Activated CD4-positive, alpha-beta T cell treated with anti-CD3 and anti-CD28 coated beads, Interleukin-10, Interleukin-2, amounts not matched to agents 100 ng/mL and 50 ng/mL, durations not matched to agents 16 hours and 8 hours (primary cell): ENCODE measurements around the gene ECI1.
A peak's percentile ranks its signal among the peaks of the same experiment; 100 is the strongest.
"Not testable (repeated sequence)": the region's sequence is repeated elsewhere in the genome, so short reads cannot be mapped to it uniquely, and the experiment has no call there.

Source experiments
- DNase-seq: peaks from one replicate; pipeline ENCODE4 v3.0.0-alpha.2; 2020

Gene ECI1

DNA sequence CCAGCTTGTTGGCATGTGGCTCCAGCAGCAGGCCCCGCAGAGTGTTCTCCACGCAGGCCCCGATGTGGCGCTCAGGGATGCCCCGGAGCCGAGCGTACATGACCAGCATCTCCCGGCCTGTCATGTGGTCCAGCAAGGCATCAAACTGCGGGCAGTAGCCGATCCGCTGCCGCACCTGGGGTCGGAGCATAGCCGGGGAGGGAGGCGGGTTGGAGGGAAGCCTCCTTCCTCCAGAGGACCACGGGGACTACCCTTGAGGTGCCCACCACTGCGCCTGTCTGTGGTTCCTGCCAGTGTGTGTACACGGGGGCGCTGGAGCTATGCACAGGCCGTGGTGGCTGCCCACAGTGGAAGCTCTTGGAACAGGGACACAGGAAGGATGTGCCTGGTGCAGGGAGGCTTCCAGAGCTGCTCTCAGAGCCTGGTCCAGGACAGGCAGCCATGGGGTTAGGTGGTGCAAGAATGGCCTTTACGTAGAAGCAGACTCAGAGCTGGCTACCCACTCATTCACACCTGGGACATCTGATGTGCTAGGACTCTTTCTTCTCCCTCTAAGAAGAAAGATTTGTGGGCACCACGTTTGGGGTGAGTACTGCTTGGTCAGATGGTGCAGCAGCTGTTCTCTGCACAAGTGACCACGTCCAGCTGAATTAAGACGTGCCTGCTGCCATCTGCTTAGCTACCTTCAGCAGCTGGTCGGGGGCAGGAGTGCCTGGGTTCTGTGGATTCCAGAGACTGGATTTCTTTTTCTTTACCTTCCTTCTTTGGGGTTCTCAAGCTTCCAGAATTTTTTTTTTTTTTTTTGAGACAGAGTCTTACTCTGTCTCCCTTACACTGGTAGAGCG lies 27.8 kb upstream of the ECI1 start:
- no peak for DNase-seq

DNA sequence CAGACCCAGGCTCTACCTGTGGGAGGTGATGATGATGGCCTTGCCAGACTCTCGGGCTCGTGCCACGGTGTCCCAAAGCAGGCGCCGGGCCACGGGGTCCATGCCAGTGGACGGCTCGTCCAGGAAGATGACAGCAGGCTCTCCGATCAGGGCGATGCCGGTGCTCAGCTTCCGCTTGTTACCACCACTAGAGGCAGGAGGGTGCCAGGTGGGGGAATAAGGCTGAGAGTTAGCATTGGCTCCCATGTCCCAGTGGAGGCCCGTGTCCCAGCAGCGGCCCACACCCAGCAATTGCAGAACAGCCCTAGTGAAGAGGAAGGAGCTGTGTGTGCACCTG lies 26.9 kb upstream of the ECI1 start:
- DNase-seq = no peak

DNA sequence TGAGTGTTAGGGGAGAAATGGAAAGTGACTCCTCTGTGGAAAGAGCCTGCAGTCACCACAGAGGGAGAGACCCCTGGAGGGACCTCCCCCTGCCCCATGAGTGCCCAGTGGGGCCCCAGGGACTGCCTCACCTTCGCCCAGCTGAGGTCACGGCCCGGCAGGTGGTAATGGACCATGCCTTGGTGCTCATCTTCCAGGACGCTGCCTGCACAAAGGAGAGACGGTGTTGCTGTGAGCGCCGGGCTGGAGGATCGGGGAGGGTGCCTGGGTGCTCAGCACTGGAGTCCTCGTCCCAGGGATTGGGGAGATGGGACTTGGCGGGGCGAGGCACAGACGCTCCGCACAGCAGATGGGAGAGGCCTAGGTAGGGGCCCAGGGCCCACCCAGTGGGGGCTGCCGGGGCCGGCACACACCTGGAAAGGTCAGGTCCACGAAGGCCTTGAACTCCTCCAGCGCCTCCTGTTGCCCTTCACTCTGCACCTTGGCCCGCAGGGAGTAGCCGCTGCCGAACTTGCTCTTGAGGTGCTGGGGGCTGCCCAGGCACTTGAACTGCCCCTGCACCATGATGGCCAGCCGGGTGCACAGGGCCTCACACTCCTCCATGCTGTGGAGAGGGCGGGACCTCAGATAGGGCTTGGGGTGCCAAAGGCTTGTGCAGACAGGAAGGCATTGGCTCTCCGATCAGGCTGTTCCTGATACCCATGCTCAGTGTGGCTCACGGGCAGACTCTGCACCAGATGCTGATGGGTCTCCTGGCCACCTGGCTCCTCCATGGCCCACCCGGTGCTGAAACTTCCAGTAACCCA lies 26.3 kb upstream of the ECI1 start:
- no peak for DNase-seq

DNA sequence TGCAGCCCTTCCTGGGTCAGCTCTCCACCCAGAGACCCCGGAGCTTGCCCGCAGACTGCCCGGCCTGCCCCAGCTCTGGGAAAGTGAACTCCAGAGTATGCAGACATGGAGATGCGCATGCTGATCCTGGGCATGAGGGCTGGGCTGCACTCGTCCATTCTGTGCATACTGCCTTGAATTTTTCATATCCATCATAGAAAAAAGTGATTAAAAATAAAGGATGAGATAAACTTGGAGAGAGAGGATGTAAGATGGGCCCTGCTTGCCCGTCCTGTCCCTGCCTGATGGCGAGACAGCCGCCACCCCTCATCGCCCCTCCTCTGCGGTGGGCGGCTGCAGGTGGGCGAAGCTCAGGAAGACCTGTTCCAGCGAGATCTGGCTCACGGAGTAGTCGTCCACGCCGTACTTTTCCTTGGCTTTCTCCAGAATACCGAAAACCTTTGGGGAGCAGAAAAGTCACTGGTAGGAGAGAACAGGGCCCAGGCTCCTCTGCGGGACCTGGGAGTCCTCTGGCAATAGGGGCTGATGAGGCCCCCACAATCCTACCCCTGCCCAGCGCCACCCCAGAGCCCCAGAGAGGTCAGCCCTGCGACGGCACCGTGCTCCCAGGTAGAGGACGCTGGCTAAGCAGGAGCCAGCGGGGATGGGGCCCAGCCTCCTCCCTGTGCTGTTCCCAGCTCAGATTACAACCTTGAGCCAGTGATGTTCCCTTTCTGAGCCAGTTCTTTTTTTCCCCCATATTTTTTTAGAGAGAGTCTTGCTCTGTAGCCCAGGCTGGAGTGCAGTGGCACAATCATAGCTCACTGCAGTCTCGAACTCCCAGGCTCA lies 25.2 kb upstream of the ECI1 start:
- DNase-seq = no peak

DNA sequence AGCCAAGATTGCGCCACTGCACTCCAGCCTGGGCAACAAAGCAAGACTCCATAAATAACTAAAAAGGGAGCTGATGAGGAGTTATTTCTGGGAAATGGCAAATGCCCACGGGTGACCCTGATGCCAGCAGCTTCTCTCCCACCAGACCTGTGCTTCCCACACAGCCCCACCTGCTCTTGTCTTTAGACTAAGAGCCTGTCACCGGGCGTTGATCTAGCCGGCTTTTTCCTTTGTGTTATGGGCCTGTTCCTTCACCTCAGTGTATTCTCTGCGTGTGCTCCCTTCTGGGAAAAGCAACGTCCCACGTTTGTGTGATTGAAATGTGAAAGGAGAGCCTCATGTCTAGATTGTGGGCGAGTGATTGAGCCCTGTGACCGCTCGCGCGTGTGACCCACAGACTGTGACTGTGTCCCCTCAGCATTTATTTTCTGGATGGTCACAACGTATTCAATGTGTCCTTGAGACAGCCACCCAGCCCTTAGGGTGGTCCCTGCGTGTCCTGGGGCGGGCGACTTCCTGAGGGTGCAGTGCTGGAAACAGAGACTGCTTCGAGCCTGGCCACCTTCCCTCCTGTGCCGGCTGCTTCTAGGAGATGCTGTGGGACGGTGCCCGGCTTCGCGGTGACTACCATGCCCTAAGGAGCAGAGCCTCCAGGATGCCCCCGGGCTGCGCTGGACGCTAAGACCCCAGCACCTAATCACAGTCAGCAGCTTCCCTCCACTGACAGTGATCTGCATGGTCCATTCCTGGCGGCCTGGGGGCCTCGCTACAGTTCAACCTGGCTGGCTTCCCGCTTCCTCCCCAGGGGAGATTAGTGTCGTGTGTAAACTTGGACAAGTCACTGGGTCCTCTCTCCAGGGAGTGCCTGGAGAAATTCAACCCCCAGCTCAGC lies 24.3 kb upstream of the ECI1 start:
- DNase-seq = no peak

DNA sequence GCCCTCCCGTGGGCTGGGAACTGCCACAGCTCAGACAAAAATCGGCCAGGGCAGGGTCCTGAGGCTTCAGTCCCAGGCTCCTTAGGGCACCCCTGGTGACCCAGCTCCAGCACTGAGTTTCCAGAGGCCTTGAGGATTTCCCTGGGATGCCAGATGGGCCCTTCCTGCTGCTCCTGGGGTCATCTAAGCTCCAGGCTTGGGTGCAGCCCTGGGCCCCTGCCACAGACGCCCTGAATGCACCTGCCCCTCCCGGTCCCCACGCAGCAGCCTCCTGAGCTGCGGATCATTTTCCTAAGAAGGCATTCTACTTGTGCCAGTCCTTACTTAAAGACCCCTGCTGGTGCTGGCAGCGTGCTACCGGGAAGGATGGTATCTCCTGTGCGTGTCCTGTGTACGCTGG lies 22.5 kb upstream of the ECI1 start:
- no peak for DNase-seq

DNA sequence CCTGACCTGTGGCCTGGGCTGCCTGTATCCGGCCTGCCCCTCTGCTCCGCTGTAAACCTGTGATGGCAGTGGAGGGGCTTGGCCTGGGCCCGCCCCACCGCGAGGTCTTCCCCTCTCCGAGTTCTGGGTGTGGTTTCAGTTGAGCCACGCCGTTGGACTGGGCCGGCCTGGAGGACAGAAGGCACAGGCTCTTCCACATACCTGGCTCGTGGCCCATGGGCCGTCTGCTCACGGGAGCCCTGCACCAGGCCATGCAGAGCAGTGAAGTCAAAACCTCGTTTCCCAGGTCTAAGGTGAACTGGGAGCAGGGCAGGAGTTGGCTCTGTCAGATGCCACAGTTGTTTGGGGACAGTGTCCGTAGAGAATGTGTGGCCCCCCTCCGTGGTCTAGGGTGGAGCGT lies 22.1 kb upstream of the ECI1 start:
- DNase-seq = no peak

DNA sequence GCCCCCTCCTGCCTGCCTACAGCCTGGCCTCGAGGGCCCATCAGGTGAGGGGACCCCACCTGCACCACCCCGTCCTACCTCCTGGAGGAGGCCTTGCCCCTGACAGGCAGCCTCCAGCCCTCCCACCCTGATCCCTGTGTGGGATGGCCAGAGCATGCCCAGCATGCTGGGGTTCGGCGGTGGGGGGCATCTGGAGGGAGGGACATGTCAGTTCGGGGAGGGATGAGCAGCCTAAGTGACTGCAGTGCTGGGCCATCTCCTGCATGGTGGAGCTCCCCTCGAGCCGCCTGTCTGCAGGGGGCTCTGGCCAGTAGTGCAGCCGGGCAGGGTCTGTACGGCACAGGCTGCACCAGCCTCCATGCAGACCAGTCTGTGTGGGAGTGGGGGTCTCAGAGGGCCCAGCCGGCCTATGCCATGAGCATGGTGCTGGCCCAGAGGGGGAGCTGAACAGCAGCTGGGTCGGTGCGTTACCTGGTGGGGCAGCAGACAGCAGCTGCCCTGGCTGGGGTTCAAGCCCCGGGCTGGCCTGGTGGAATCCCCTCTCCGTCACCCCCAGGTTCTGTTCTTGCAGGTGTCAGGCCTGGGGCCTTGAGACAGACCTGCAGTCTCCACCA lies 20.6 kb upstream of the ECI1 start:
- DNase-seq = no peak

DNA sequence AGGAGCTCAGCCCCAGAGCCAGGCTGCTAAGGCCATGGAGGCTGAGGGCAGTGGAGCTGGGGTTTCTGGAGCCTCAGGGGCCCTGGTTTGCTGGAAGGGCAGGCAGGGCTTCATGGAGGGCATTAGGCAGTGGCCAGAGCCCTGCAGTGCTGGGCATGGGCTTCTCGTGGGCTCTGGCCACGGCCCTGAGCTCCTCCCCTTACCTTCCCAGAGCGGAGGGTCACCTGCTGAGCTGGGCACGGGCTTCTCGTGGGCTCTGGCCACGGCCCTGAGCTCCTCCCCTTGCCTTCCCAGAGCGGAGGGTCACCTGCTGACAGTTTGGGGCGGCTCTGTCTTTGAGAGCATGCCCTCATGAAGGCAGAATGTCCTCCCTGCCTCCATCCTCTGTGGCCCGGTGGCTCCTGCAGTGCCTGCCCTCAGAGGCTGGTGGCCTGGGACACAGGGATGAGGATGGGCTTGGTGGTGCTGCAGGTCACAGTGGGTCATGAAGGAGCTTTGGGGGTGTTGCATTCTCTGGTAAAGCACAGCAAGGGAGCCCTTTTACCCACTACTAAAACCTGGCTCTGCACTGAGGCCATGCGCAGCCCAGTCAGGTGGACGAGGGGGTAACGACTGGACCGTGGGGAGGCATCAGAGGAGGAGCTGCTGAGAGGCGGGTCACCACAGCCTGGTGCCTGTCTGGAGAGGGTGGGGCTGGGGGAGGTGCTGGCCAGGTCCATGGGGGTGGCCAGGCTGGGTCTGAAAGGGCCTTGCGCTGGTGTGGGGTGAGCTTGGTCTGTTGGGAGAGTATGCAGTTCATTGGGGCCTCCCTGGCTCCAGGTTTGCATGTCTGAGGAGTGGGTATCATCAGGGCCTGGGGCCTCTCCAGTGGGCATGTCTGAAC lies 19.4 kb upstream of the ECI1 start:
- DNase-seq = no peak

DNA sequence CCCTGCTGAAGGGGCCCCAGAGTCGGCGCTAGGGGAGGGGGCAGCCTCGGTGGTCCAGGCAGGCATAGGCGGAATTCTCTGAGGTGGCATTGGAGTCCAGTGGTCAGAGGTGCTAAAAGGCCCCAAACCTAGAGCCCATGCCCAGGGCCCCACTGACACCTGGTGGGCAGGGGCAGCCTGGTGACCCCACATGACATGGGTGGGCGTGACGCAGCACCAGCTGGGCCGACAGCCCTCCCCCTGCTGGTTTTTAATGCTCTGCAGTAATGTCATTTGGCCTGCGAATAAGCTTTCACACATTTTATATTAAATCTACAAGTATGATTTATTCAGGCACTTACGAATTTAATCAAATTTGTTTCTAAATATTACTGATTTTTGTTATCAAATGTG lies 18.7 kb upstream of the ECI1 start:
- no peak for DNase-seq

DNA sequence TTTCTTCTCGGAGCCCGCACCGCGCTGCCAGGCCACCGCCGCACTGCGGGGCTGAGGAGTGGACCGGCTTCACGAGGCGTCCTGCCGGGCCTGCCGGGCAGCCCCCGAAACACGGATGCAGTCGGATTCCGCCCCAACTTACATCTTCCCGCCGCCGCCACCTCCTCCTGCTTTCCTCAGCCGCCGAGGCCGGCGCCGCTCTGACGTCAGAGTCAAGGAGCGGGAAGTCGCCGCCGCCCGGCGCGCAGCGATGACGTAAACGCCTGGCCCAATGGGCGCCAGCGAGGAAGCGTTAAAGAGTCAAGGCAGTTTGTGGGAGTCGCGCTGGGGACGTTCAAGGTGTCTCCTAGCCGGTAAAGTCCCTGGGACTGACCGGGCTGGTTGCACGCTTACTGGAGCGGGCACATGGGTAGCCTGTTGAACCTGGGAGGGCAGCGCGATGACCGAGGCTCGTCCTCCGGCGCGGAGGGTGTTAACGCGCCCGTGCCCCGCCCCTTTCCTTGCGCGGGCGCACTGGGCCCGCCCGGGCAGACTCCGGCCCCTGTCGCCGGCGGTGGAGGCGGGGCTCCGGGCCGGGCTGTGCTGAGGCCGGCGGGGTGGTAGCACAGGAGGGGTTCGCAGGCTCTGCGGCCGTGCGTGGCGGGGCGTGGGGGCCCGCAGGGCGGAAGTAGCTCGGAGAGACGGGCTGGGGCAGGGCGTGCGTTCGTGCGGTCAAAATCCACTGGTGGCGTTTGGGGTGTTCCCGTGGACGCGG lies 16.7 kb upstream of the ECI1 start, which contains the start of gene RNPS1:
TSS of gene RNPS1 (minus strand) at position 214 of the 754 bp plus-strand sequence. CDS start 3,483 bp downstream, outside the sequence.
- peak; percentile 96 for DNase-seq

DNA sequence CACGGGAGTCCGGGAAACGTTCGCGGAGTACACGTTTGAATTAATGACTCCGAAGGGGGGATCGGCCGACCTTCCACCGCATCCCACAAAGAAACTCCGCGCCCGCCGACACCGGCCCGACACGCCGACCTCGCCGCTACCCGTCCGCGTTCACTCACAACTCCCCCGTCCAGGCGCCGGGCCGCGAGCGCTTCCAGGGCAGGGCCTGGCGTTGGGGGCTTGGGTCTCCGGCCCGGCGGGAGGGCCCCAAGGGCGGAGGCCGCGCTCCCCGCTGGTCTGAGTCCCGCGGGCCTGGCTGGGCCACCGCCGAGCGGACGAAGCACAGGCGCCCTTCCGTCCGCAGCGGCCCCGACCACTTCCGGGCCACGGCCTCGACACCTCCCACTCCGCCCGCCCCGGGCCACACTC lies 16.1 kb upstream of the ECI1 start:
- DNase-seq = not testable (repeated sequence)

DNA sequence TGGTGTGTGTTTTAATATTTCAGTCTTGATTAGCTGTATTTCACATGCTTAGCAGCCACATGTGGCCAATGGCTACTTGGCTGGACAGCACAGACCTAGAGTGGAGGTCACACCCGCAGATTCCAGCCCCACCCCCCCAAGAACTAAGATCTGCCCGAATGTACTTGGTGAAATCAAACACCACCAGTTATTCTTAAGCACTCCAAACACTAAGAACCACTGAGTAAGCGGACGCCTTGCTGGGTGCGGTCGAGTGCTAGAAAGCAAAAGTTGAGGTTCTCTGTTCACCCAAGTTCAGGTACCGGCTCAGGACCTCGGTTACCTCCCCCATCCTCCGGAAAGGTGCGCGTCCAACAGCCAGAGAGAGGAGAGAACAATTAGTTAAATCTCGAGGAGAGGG lies 15.5 kb upstream of the ECI1 start:
- peak; percentile 23 for DNase-seq

DNA sequence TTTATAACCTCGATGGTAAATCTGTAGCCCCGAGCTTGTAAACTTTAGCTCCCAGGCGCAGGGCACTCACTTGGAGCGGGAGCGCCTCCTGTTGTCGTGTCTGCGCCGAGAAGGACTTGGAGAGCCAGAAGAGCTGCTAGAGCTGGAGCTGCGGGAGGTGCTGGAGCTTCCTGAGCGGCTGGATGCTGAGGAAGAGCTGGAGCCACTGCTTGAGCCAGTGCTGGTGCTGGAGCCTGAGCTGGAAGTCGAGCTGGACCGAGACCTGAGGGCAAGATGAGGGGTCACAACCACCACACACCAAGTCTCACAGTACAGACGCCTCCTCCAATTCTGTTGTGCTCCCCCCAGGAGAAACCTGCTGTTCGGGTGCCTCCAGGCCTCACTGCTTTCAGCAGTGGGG lies 11.6 kb upstream of the ECI1 start:
- not testable (repeated sequence) for DNase-seq

DNA sequence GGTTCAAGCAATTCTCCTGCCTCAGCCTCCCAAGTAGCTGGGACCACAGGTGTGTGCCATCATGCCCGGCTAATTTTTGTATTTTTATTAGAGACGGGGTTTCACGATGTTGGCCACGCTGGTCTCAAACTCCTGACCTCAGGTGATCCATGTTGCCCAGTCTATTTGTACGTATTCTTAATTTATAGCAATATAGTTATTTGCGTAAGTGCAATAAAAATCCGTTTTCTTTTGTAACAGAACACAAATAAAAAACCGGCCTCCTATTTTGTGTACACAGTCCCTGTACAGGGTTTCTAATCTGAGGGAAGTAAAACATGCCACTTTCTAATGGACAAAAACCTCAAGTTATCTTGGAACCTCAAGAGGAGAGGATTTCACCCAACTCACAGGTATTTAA lies 8.9 kb upstream of the ECI1 start:
- no peak for DNase-seq

DNA sequence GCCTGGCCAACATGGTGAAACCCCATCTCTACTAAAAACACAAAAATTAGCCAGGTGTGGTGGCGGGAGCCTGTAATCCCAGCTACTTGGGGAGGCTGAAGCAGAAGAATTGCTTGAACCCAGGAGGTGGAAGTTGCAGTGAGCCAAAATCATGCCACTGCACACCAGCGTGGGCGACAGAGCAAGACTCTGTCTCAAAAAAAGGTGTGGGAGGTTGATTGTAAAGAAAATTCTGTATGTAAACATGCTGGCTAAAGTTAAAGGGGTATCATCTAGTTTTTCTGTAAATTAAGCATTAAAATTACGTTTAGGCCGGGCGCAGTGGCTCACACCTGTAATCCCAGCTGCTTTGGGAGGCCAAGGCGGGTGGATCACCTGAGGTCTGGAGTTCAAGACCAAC lies 7.1 kb upstream of the ECI1 start:
- DNase-seq = not testable (repeated sequence)

DNA sequence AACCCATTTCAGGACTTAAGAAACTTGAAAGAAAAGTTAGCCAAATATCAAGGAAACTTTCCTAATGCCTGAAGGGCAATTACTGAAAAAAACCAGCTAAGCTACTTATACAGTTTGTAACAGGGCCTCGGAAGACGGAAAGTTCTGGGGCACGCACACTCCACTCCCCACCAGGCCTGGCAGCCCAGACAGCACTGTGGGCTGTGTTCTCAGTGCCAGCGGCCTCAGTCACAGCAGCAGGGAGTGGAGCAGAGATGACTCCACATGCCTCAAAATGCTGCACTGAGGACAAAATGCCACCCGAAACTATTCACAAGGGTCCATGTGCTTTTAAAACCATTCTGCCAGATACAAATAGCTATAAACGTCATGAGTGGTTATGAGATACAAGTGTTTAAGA lies 6.3 kb upstream of the ECI1 start:
- no peak for DNase-seq

DNA sequence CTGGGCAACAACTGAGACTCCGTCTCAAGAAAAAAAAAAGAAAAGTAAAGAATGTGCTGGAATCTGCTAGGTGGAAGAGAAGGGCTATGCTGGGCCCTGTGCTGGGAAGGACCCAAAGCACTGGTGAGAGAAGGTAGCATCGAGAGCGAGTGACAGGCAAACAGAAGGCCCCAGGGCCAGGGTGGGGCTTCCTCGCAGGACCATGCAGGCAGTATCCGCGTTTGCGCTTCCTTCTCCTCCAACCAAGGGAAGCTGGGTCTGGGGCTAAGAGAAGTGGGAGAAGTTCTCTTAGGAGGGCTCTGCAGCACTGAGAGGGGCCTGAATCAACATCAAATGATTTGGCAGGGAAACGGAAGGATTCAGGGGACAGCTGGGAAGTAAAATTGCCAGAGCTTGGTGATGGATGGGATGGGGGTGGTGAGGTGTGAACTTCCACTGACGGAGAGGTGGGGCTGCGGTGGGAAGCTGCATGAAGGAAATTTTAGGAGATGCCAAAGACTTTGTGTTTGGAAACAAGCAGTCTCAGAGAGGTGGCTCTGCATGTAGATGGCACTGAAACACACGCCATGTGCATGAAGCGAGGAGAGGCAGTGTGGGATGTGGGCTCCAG lies 5.2 kb upstream of the ECI1 start:
- DNase-seq = no peak

DNA sequence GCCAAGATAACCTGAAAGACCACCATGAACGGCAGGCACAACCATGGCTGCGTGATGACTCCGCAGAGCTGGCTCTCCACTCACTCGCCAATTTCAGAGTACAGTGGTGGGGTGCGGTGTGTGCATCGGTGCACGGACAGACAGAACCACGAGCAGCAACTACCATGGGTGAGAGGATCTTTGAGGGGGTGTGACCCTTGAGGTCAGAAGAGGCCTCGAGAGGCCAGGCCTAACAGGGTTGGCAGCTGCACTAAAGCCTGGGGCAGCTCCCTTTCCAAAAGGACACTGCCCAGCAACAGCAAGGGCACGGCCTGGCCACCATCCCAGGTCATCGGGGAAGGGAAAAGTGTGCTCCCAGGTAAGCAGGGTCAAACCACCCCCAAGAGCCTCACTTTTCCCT lies 1.9 kb upstream of the ECI1 start:
- no peak for DNase-seq

DNA sequence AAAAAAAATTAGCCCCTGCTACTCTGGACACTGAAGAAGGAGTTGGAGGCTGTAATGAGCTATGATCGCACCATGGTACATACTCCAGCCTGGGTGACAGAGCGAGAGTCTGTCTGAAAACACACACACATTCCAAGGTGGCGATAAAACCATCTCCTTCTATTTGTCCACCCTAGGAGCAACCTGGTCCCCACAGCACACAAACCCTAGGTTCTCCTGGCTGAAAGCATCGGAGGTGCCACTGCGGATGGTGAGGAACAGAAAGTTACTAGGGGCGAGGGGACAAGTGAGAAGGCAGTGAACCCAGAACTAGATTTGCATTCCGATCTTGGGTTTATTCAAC lies 1.4 kb upstream of the ECI1 start:
- DNase-seq = no peak
